HS-27A (cell line): ENCODE data around the gene RBM7.

Source experiments
- DNase-seq: peaks from one replicate; pipeline ENCODE4 v3.0.0-alpha.2; 2012; ENCODE audit warnings: low read depth, missing footprints

RBM7 gene

DNA sequence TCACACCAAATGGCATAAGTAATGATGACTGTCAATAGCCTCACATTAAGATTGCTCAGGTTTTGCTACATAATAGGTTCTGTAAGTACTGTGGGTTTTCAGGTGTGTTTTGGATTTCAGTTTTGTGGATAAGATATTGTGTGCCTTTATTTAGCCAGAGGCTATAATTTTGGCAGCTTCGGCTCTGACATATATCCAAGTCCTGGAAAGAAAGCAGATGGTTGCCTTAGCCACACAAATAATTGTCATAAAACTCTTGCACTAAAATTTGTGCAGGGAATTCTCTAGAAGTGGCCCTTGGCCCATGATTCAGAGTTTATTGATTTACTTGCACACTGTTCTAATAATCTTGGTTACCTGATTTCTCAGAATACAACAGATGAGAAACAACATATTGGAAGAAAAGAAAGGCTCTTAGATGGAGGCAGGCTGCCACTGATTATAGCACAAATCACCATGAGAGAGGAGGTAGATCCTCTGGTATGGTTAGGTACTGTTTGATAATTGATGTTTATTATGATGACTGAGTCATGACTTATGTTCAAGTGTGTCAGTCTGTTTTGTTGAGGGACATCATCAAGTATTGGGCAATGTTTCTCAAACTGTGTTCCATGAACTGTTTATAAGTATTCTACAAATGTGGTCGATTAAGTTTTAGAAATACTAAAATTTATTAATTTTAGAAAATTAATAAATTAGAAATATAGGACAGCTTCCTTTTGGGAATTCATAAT is 48.5 kb downstream of the RBM7 start:
- no peak for DNase-seq

DNA sequence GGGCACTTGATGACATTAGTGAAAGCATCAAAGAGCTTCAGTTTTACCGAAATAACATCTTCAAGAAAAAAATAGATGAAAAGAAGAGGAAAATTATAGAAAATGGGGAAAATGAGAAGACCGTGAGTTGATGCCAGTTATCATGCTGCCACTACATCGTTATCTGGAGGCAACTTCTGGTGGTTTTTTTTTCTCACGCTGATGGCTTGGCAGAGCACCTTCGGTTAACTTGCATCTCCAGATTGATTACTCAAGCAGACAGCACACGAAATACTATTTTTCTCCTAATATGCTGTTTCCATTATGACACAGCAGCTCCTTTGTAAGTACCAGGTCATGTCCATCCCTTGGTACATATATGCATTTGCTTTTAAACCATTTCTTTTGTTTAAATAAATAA is 49.4 kb downstream of the RBM7 start:
- no peak for DNase-seq

DNA sequence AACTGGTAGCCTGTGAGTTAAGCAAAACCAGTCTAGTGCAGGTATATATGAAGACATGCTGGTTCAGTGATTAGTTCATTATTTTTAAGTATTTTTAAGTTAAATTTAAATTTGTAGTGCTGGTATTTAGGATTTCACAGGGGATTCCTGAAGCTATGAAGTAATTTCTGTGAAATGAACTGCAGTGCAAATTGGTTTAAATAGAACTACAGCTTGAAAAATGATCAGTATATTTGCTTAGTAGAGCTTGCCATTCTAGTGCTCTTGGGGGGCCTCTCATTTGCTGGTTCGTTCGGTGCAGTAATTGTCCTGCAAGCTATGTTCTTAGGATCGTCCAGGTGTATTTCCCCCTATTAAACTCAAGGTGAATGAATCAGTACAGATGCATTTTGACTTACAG is 51.9 kb downstream of the RBM7 start:
- no peak for DNase-seq
